VCaP (cell line): ENCODE data around the gene PRDM16.

Experiments
- H3K27ac ChIP-seq: fragments of 450-650 bp; 2 replicates; pipeline ENCODE4 v1.5.1; 2017
- TF ChIP-seq, protein P1 (sequence below): fragments of 450-650 bp; conservative IDR thresholded peaks from 2 replicates; pipeline ENCODE4 v1.5.1; 2017; ENCODE audit warnings: mild to moderate bottlenecking, moderate library complexity

PRDM16 gene

GRCh38 chr1:3029991-3030662 lies 38.9 kb upstream of the PRDM16 start:
- no peak overlapping the region for H3K27ac ChIP-seq
- TF ChIP-seq, protein P1, sequence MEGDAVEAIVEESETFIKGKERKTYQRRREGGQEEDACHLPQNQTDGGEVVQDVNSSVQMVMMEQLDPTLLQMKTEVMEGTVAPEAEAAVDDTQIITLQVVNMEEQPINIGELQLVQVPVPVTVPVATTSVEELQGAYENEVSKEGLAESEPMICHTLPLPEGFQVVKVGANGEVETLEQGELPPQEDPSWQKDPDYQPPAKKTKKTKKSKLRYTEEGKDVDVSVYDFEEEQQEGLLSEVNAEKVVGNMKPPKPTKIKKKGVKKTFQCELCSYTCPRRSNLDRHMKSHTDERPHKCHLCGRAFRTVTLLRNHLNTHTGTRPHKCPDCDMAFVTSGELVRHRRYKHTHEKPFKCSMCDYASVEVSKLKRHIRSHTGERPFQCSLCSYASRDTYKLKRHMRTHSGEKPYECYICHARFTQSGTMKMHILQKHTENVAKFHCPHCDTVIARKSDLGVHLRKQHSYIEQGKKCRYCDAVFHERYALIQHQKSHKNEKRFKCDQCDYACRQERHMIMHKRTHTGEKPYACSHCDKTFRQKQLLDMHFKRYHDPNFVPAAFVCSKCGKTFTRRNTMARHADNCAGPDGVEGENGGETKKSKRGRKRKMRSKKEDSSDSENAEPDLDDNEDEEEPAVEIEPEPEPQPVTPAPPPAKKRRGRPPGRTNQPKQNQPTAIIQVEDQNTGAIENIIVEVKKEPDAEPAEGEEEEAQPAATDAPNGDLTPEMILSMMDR = no peak

DNA sequence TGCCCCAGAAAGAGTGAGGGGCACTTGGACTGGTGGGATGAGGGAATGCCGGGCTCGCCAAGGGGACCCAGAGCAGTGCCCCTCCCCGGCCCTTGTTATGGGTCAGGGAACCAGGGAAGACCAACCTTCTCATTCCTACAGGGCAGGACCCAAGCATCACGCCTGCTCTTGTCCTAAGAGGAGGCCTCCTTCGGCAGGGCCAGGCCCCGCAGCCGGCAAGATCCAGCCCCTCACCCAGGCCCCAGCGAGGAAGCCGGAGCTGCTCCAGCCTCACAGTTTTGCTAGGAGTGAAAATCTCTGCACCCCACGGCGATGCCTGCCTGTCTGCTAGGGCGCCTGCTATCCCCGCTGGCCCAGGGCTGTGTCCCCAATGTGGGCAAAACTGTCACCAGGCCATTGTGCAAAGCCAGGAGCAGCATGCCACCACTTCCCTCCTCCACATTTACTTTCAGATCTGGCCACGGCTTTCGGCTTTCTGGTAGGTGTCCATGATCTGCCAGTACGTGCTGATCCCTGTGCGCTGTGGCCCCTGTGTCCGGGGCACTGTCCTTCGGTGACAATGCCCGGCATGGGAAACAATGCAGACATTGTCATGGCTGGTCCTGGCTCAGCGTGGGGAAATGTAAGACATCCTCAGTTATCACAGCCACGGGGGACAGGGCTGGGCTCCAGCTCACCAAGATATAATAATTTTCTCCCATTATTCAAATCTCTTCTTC lies 38.2 kb upstream of the PRDM16 start:
- TF ChIP-seq, protein P1 = no peak
- no peak overlapping the region for H3K27ac ChIP-seq

- H3K27ac ChIP-seq = no peak overlapping the region
- TF ChIP-seq, protein P1 = no peak
These were observed 37.4 kb upstream of the PRDM16 start for GRCh38 chr1:3031401-3032221.

GRCh38 chr1:3032371-3033039 lies 36.5 kb upstream of the PRDM16 start:
- TF ChIP-seq, protein P1 = no peak
- no peak overlapping the region for H3K27ac ChIP-seq

DNA sequence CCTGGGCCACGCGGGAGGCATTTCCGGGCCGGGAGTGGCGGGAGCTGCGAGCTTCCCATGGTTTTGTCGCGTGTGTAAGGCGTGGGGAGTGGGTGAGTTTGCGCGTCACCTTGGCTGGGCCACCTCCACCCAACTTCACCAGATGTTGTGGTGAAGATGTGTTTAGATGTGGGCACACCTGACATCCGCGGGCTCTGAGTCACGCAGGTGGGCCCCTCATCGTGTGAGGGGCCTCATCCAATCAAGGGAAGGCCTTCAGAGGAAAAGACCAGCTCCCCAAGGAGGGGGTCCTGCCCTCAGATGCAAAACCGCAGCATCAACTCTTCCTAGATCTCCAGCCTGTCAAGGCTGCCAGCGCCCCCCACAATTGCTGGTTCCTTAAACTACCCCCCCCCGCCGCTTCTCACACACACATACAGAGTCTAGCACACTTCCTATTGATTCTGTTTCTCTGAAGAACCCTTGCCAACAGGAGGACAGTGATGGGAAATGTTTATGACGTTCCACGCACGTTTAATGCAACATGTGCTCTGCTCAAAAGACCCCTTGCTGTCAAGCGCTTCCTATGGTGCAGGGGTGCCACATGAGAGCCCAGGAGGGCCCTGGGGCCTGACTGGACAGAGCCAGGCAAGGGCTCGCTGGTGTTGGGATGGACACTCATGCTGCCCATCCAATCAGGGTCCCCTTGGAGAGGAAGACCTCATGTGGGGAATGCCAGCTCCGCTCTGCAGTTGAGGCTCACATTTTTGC lies 35.8 kb upstream of the PRDM16 start:
- TF ChIP-seq, protein P1 = no peak
- H3K27ac ChIP-seq = no peak overlapping the region

DNA sequence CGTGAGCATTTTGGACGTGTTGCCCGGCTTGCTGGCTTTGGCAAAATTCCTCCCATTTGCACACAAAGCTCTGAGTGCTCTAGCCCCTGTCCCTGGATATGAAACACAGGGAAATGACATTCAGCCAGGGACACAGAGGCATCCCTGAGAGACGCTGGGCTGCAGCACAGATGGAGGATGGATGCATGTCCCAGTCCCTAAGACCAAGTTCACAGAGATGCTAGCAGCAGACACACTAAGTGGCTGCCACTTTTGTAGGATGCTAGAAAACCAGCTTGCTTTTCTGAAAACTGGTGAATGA lies 35.3 kb upstream of the PRDM16 start:
- TF ChIP-seq, protein P1 = no peak
- no peak overlapping the region for H3K27ac ChIP-seq
